Skeletal muscle tissue (tissue), 4 donors: ENCODE measurements around the gene GSTM5. TPM values are rescaled to one million over a fixed set of nuclear protein-coding genes. Genes with fewer than 3 reads are reported as not detected.
A peak's percentile ranks its signal among the peaks of the same experiment; 100 is the strongest.
"Not testable (repeated sequence)": the region's sequence is repeated elsewhere in the genome, so short reads cannot be mapped to it uniquely, and the experiment has no call there.

Experiments used
- H3K27ac ChIP-seq: one replicate; pipeline ENCODE4 v1.7.0; 2013; ENCODE audit warnings: mild to moderate bottlenecking, low read depth, low read length, inconsistent platforms
- H3K27me3 ChIP-seq, 3 donors: one replicate each; pipeline ENCODE4 v1.7.0; 2013; ENCODE audit warnings: low read length in 3 of 3; ENCODE audit not compliant: control insufficient read depth in 3 of 3, insufficient read depth in 3 of 3
- H3K36me3 ChIP-seq, 3 donors: one replicate each; pipeline ENCODE4 v1.7.0; 2013; ENCODE audit warnings: low read length in 3 of 3; ENCODE audit not compliant: control insufficient read depth in 3 of 3, insufficient read depth in 3 of 3
- H3K4me1 ChIP-seq, 3 donors: one replicate each; pipeline ENCODE4 v1.7.0; 2013; ENCODE audit warnings: low read length in 3 of 3, mild to moderate bottlenecking in 3 of 3; ENCODE audit not compliant: control insufficient read depth in 3 of 3, insufficient read depth in 3 of 3
- H3K4me3 ChIP-seq, 3 donors: one replicate each; pipeline ENCODE4 v1.7.0; 2013; ENCODE audit warnings: low read length in 3 of 3
- H3K9ac ChIP-seq, 3 donors: one replicate each; pipeline ENCODE4 v1.7.0; 2013; ENCODE audit warnings: low read length in 3 of 3, mild to moderate bottlenecking in 3 of 3, moderate library complexity in 2 of 3, low read depth in 1 of 3
- H3K9me3 ChIP-seq, 3 donors: one replicate each; pipeline ENCODE4 v1.7.0; 2013; ENCODE audit warnings: low read length in 3 of 3; ENCODE audit not compliant: control insufficient read depth in 3 of 3
- total RNA-seq: library from RNA; depleted of rRNA; stranded (reverse); fragments of >200 nt; gene quantifications from one replicate; pipeline ENCODE4 v1.2.3, GENCODE V29; 2014
- donor health status: Osteomylitis.

GSTM5 gene
- total RNA-seq = 11.5 TPM

DNA sequence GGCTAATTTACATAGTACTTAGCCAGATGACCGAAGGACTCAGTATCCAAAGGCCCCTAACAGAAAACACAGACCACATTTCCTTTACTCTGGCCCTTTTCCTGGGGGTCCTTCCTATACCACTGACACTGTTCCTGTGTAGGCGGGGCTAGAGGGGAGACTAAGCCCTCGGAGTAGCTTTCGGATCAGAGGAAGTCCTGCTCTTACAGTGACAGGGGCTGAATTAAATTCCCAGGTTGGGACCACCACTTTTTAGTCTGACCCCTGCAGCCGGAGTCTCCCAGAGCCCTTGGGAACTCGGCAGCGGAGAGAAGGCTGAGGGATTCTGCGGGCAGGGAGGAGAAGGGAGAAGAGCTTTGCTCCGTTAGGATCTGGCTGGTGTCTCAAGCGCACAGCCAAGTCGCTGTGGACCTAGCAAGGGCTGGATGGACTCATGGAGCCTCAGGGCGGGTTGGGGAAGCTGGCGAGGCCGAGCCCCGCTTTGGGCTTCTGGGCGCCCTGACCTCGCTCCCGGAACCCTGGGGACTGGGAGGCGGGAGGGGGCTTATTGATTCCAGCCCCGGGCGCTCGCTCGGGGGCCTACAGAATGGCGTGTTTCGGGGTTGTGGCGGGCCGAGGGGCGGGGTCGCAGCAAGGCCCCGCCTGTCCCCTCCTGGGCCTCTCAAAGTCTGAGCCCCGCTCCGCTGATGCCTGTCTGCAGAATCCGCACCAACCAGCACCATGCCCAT is at the start of gene GSTM5:
Gene GSTM5 (plus strand): TSS at position 659 of the 728 bp plus-strand sequence. CDS start 62 bp downstream, at position 721.
- not testable (repeated sequence) for H3K27me3 ChIP-seq, H3K36me3 ChIP-seq, H3K9me3 ChIP-seq, H3K4me1 ChIP-seq, H3K27ac ChIP-seq
- peak within 1 kb of the TSS in 2 of 3 donors; percentile 22 to 38 for H3K4me3 ChIP-seq
- peak within 1 kb of the TSS in 2 of 3 donors; percentile 40 to 43 for H3K9ac ChIP-seq

DNA sequence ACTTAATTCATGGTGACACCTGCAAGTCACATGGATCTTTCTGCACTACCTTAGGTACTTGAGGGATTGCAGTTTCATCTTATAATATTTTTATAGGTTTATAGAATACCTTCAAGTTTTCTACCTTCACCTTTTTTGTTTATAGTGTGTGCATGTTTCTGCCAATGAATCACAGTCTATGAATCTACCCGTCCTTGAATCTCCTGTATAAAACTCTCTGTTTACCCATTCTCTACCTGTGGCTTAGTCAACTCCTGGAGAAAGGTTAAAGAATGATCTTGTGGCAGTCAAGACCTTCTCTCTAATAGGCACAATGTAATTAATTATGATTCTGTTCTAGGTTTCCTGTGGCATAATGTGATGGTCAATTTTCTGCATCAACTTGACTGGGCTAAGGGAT is 47.4 kb upstream of the GSTM5 start:
- no peak overlapping the region for H3K4me3 ChIP-seq
- no peaks in the 10 kb centered on the region for H3K9me3 ChIP-seq
- H3K36me3 ChIP-seq = peaks cover 18 to 27% (median 19%) of the 10 kb centered on the region in 3 donors
- H3K9ac ChIP-seq = no peak overlapping the region
- no peak overlapping the region for H3K27ac ChIP-seq
- no peaks in the 10 kb centered on the region for H3K27me3 ChIP-seq
- peaks cover 8 to 19% (median 11%) of the 10 kb centered on the region in 3 donors for H3K4me1 ChIP-seq

DNA sequence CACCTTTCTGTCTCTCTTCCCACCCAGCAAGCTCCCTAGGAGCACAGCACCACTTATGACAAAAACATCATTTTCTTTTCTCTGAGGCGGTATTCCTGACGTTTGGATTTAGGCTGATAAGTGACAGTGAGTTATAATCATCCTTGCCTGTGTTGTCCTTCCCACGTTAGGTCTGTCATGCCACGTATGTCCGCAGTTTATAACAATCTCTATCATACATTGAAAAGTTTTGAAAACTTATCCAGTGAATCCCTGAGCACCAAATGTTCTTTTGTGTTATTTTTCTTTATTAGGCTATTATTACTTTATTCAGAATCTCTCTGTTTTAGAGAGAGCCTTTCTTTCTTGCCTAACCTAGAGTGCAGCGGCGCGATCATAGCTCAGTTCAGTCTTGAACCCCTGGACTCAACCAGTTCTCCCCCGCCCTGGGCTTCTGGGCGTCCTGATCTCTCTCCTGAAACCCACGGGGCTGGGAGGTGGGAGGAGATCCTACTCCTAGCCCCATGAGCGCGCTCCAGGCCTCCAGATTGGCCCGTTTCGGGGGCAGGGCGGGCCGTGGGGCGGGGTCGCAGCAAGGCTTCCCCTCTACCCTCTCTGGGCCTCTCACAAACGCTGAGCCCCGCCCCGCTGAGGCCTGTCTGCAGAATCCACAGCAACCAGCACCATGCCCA is 44.5 kb upstream of the GSTM5 start, which contains the start of gene GSTM2:
Gene GSTM2 (plus strand): TSS at position 606 of the 671 bp plus-strand sequence. CDS start 59 bp downstream, at position 665.
- peak within 1 kb of the TSS; percentile 68 for H3K27ac ChIP-seq
- H3K36me3 ChIP-seq = peaks cover 6 to 17% (median 13%) of the 10 kb centered on the region in 3 donors
- H3K4me3 ChIP-seq = peak within 1 kb of the TSS; percentile 70 to 74 (median 72)
- peak within 1 kb of the TSS; percentile 71 to 81 (median 80) for H3K9ac ChIP-seq
- no peaks in the 10 kb centered on the region for H3K9me3 ChIP-seq
- peaks cover 8 to 21% (median 11%) of the 10 kb centered on the region in 3 donors for H3K4me1 ChIP-seq
- H3K27me3 ChIP-seq = no peaks in the 10 kb centered on the region

DNA sequence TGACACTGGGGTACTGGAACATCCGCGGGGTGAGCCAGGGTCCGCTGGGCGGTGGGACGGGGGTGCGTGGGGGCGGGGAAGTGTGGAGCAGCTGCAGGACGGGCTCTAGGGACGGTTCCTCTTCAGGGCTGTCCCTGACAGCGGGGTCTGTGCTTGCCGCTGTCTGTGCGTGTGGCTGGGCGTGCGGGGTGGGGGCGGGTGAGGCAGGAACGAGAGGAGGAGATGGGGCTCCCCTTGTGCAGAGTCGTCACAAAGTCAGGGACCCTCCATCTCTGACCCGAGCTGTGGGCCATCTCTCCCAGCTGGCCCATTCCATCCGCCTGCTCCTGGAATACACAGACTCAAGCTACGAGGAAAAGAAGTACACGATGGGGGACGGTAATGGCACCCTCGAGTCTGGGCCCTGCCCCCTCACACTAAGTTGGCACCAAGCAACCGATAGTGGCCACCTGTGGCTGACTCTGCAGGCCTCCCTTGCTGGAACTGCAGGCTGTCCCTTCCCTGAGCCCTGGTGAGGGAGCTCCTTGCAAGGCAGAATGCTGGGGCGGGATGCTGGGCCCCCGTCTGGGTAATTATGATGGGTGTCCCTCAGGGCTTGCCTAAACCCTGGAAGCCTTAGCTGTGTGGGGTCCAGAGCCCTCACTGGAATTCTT is 43.8 kb upstream of the GSTM5 start:
- peak overlapping the region; percentile 70 to 74 (median 72) for H3K4me3 ChIP-seq
- no peak overlapping the region for H3K27ac ChIP-seq
- peaks cover 6 to 17% (median 17%) of the 10 kb centered on the region in 3 donors for H3K36me3 ChIP-seq
- H3K4me1 ChIP-seq = peaks cover 8 to 21% (median 10%) of the 10 kb centered on the region in 3 donors
- H3K9ac ChIP-seq = peak overlapping the region; percentile 67 to 81 (median 80)
- H3K27me3 ChIP-seq = no peaks in the 10 kb centered on the region
- H3K9me3 ChIP-seq = no peaks in the 10 kb centered on the region

DNA sequence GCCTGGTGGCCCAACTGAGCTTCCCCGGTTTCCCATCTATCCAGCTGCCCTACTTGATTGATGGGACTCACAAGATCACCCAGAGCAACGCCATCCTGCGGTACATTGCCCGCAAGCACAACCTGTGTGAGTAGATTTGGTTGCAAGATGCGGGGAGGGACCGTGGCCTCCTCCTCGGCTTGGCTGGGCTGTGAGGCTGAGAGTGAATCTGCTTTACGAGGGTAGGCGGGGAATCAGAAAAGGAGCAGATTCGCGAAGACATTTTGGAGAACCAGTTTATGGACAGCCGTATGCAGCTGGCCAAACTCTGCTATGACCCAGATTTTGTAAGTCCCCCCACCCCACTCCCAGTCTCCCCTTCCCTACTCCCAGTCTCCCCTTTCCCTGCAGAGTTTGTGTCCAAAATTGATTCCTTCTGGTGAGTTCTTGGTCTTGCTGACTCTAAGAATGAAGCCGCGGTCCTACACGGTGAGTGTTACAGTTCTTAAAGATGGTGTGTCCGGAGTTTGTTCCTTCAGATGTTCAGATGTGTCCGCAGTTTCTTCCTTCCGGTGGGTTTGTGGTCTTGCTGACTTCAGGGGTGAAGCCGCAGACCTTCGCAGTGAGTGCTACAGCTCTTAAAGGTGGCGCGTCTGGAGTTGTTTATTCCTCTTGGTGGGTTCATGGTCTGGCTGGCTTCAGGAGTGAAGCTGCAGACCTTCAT is 42.7 kb upstream of the GSTM5 start:
- H3K27ac ChIP-seq = no peak overlapping the region
- H3K9ac ChIP-seq = no peak overlapping the region
- H3K4me1 ChIP-seq = peaks cover 5 to 14% (median 6%) of the 10 kb centered on the region in 3 donors
- no peak overlapping the region for H3K4me3 ChIP-seq
- H3K27me3 ChIP-seq = no peaks in the 10 kb centered on the region
- H3K36me3 ChIP-seq = peaks cover 6 to 20% (median 19%) of the 10 kb centered on the region in 3 donors
- no peaks in the 10 kb centered on the region for H3K9me3 ChIP-seq

DNA sequence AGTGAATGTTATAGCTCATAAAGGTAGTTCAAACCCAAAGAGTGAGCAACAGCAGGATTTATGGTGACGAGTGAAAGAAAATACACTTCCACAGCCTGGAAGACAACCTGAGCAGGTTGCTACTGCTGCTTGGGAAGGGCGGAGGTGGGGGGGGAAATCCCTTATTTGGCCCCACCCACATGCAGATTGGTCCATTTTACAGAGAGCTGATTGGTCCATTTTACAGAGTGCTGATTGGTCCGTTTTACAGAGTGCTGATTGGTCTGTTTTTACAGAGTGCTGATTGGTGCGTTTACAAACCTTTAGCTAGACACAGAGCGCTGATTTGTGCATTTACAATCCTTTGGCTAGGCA is 42.1 kb upstream of the GSTM5 start:
- H3K36me3 ChIP-seq = peaks cover 6 to 20% (median 19%) of the 10 kb centered on the region in 3 donors
- not testable (repeated sequence) for H3K27ac ChIP-seq, H3K4me3 ChIP-seq, H3K27me3 ChIP-seq, H3K9me3 ChIP-seq, H3K9ac ChIP-seq
- peaks cover 5 to 14% (median 6%) of the 10 kb centered on the region in 3 donors for H3K4me1 ChIP-seq

DNA sequence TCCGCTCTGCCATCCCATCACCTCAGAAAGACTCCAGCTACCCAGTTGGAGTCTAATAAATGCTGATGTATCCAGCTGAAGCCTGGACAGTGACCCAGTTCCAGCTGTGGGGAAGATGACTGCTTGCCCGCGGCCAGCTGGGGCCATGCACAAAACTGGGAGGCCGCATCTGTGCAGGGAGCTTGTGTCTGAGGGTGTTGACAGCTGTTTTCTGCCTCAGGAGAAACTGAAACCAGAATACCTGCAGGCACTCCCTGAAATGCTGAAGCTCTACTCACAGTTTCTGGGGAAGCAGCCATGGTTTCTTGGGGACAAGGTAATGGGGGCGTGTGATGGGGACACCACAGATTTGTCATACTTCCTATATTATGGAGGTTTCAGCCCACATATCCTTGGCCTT is 41.0 kb upstream of the GSTM5 start:
- Histone ChIP-seq H3K27me3 (no peaks in the 10 kb centered on the region), H3K4me1 (peaks cover 6 to 18% (median 7%) of the 10 kb centered on the region in 3 donors), H3K27ac (no peak overlapping the region), H3K9me3 (no peaks in the 10 kb centered on the region), H3K4me3 (no peak overlapping the region), H3K36me3 (peaks cover 6 to 20% (median 19%) of the 10 kb centered on the region in 3 donors), H3K9ac (no peak overlapping the region)

DNA sequence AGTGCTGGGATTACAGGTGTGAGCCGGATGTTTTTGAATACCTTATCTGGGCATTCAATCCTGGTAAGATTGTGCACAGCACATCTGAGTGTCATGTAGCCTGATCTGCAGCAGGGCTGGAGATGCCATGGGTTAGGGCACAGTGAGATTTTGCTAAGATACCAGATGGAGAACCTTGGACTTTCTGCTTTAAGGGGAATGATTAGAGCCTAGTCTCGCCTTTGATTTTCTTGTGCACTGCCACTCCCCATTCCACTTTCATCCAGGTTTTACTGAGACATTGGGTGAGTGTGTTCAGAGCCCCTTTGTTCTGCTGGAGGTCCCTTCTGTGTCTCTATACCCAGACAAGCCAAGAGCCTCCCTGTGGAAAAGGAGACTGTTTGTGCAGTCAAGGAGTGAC is 38.2 kb upstream of the GSTM5 start:
- peaks cover 6 to 19% (median 18%) of the 10 kb centered on the region in 3 donors for H3K36me3 ChIP-seq
- not testable (repeated sequence) for H3K27ac ChIP-seq, H3K9ac ChIP-seq, H3K4me3 ChIP-seq, H3K27me3 ChIP-seq, H3K9me3 ChIP-seq
- peaks cover 3 to 21% (median 13%) of the 10 kb centered on the region in 3 donors for H3K4me1 ChIP-seq

DNA sequence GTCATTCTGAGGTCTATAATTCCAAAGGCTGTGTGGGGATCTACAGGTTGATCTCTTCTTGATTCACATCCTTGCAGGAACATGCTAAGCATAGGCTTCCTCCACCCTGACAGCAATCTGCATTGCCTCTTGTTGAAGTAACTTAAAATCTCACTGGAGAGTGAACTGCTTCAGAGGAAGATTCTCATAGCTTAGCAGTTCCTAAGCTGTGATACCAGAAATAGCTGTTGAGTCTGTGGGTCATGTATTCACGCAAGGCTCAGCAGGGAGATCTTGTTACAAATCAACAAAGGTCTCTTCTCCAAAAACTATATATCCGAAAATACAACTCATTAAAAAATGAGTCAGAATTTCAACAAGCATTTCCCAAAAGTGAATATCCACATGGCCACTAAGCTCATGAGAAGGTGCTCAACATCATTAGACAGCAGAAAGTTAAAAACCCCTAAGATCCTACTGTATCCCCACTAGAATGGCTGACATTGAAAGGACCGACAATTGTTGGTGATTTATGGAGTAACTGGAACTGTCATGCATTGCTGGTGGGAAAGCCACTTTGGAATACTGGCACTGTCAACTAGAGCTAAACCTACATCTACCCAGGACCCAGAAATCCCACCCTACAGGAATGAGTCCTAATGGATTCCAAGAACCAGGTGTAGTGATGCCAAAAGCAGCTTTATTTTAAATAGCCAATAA is 35.2 kb upstream of the GSTM5 start:
- peak overlapping the region; percentile 64 for H3K27ac ChIP-seq
- not testable (repeated sequence) for H3K27me3 ChIP-seq
- peak overlapping the region in 1 of 3 donors; percentile 7 for H3K4me3 ChIP-seq

More for the DNA sequence above, 35.2 kb upstream of the GSTM5 start:
- Histone ChIP-seq H3K36me3 (peaks cover 0 to 11% (median 2%) of the 10 kb centered on the region in 3 donors), H3K4me1 (peaks cover 3 to 14% (median 13%) of the 10 kb centered on the region in 3 donors), H3K9ac (peak overlapping the region in 2 of 3 donors; percentile 17 to 68)
- H3K9me3 ChIP-seq = not testable (repeated sequence)
